Activated B cell treated with CpG ODN at 0.5 μM for 24 hours (primary cell): ENCODE results near the gene PPM1D. TPM values are rescaled to one million over a fixed set of nuclear protein-coding genes. Genes with fewer than 3 reads are reported as not detected.

ENCODE experiments used
- ATAC-seq: fragments of 200-7000 bp; cut with Tn5 transposase; one replicate; pipeline ENCODE4 v1.10.0; 2021; ENCODE audit warnings: low read depth, mild to moderate bottlenecking, moderate library complexity
- CTCF ChIA-PET: fragments of 350-600 bp; sonication (Branson Sonifier 250); formaldehyde crosslinking; loops from one replicate; lab custom pipeline; 2021; ENCODE audit warnings: antibody characterized with exemption; lab: Charles Lee
- POLR2A ChIA-PET: fragments of 350-600 bp; sonication (Branson Sonifier 250); formaldehyde crosslinking; loops from one replicate; lab custom pipeline; 2021; ENCODE audit warnings: antibody characterized with exemption; lab: Charles Lee
- DNase-seq: peaks from one replicate; pipeline ENCODE4 v3.0.0; 2022
- H3K27ac Mint-ChIP-seq: one replicate; pipeline ENCODE4 v1.8.0; 2020; ENCODE audit warnings: mixed read lengths
- H3K27me3 Mint-ChIP-seq: one replicate; pipeline ENCODE4 v1.8.0; 2021; ENCODE audit warnings: mixed read lengths
- H3K36me3 Mint-ChIP-seq: one replicate; pipeline ENCODE4 v1.8.0; 2021; ENCODE audit warnings: low read depth, mixed read lengths
- H3K4me1 Mint-ChIP-seq: one replicate; pipeline ENCODE4 v1.8.0; 2021; ENCODE audit warnings: mixed read lengths
- H3K4me3 Mint-ChIP-seq: one replicate; pipeline ENCODE4 v1.8.0; 2020; ENCODE audit warnings: mild to moderate bottlenecking, mixed read lengths
- H3K9me3 Mint-ChIP-seq: one replicate; pipeline ENCODE4 v1.8.0; 2020; ENCODE audit warnings: mixed read lengths
- intact Hi-C: fragments of 100-400 bp; cut with micrococcal nuclease; formaldehyde crosslinking; loops from one replicate; pipeline ENCODE4 v1.15.1; 2024
- total RNA-seq: library from RNA; stranded (reverse); gene quantifications from 2 replicates; pipeline ENCODE4 v1.2.3, GENCODE V29; 2022
- TF ChIP-seq, protein P1 (sequence below): fragments of 200-600 bp; IDR thresholded peaks from one replicate; pipeline ENCODE4 v1.8.0; 2022; ENCODE audit warnings: antibody characterized with exemption, mild to moderate bottlenecking

PPM1D gene
- total RNA-seq, 1 donor from 2014 or later, result 13.3 TPM

DNA sequence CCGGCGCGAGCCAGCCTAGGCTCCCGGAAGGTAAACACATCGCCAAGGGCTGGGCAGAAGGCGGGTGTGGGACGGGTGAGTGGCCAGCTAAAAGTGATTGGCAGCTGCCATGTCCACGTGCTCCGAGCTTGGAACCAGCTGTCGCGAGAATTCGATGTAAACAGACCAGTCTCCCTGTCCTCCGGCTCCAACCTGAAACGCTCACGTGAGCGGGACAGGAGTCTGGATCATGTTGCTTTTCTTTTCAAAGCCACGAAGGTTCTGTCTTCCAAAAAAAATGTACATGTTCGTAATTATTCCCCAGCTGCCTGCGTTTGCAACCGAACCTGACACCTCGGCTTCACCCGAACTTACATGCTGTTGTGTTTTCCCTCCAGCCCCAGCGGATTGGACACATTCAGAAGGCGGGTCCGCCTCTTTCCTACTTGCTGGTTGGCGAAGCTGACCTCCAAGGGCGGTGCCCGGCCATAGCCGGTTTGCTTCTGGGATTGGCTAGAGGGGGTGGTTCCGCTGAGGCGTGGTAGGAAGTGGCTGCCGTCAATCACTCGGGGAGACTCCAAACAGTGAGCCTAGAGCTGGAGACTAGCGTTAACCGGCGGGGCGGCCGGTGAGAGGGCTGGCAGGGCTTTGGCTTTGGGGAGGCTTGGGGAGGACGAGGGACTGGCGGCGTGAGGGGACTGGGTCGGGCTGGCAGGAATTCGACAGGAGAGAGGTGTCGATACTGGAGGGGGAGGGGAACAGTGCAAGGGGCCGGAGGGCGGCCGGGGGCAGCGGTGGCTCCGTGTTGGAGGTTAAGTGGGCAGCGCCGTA, 77.5 kb downstream of the PPM1D start, which contains the start of gene BCAS3:
Gene BCAS3 (plus strand): TSS at position 544 of the 810 bp plus-strand sequence.
- ChIA-PET CTCF (no interaction called here), POLR2A (interaction anchor here (0.5 to 1.4 kb wide), 12 partner anchors 10 to 1186 kb away, joined by 3 to 17 read pairs (median 3); partner anchors contain the start of genes APPBP2, BRIP1, CLTC and PPM1D)
- Mint-ChIP-seq H3K27ac (peak within 1 kb of the TSS; percentile 94), H3K9me3 (peaks cover 2% of the 10 kb centered on the region), H3K36me3 (peaks cover 18% of the 10 kb centered on the region), H3K4me1 (peaks cover 23% of the 10 kb centered on the region), H3K4me3 (peak within 1 kb of the TSS; percentile 99), H3K27me3 (no peaks in the 10 kb centered on the region)
- peak; percentile 95 for ATAC-seq
- intact Hi-C loops, result loop anchor here (1.0 to 5.0 kb wide), 6 partner anchors 25 to 1571 kb away; partner anchors contain the start of genes BRIP1, PPM1D and TRIM37
- peak; percentile 84 for DNase-seq
- TF ChIP-seq, protein P1, sequence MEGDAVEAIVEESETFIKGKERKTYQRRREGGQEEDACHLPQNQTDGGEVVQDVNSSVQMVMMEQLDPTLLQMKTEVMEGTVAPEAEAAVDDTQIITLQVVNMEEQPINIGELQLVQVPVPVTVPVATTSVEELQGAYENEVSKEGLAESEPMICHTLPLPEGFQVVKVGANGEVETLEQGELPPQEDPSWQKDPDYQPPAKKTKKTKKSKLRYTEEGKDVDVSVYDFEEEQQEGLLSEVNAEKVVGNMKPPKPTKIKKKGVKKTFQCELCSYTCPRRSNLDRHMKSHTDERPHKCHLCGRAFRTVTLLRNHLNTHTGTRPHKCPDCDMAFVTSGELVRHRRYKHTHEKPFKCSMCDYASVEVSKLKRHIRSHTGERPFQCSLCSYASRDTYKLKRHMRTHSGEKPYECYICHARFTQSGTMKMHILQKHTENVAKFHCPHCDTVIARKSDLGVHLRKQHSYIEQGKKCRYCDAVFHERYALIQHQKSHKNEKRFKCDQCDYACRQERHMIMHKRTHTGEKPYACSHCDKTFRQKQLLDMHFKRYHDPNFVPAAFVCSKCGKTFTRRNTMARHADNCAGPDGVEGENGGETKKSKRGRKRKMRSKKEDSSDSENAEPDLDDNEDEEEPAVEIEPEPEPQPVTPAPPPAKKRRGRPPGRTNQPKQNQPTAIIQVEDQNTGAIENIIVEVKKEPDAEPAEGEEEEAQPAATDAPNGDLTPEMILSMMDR, result no peak

DNA sequence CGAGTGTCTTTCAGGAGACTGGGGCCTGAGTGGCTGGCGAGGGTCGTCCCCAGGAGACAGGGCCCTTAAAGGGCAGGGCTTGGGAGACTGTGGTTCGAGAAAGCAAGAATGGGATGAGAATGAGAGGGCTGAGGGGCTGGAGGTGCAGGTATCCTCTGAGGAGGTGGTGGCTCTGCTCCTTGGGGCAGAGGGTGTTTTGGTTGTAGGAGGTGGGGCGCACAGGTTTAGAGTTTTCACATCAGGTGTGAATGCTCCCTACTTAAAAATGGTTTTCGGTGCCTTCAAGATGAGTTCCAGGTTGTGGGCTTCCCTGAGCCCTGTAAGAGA, 78.1 kb downstream of the PPM1D start:
- ATAC-seq, result no peak
- no peak for DNase-seq
- CTCF ChIA-PET, result no interaction called here
- POLR2A ChIA-PET, result interaction anchor here (0.5 to 1.4 kb wide), 5 partner anchors 9 to 1186 kb away, joined by 3 to 17 read pairs (median 5); partner anchors contain the start of genes BRIP1 and PPM1D
- intact Hi-C loops, result loop anchor here (5.0 kb wide), 2 partner anchors 734 to 1184 kb away; partner anchors contain the start of gene BRIP1
- Mint-ChIP-seq H3K4me3 (peak overlapping the region; percentile 99), H3K4me1 (peaks cover 23% of the 10 kb centered on the region), H3K36me3 (peaks cover 21% of the 10 kb centered on the region), H3K9me3 (peaks cover 2% of the 10 kb centered on the region), H3K27me3 (no peaks in the 10 kb centered on the region), H3K27ac (peak overlapping the region; percentile 94)
- TF ChIP-seq, protein P1, result no peak

- H3K36me3 Mint-ChIP-seq, result peaks cover 30% of the 10 kb centered on the region
- no peak overlapping the region for H3K27ac Mint-ChIP-seq
- H3K9me3 Mint-ChIP-seq, result peaks cover 2% of the 10 kb centered on the region
- no peak for ATAC-seq
- no peaks in the 10 kb centered on the region for H3K27me3 Mint-ChIP-seq
- CTCF ChIA-PET, result no interaction called here
- POLR2A ChIA-PET, result no interaction called here
- intact Hi-C loops, result loop anchor here (5.0 kb wide), 2 partner anchors 733 to 1183 kb away; partner anchors contain the start of gene BRIP1
- peak overlapping the region; percentile 52 for H3K4me3 Mint-ChIP-seq
- TF ChIP-seq, protein P1, result no peak
- H3K4me1 Mint-ChIP-seq, result peaks cover 23% of the 10 kb centered on the region
- DNase-seq, result no peak
Measured at GRCh38 chr17:60679287-60679686, 79.3 kb downstream of the PPM1D start.

- Mint-ChIP-seq H3K36me3 (peaks cover 41% of the 10 kb centered on the region), H3K9me3 (no peaks in the 10 kb centered on the region), H3K27ac (no peak overlapping the region), H3K4me3 (no peak overlapping the region), H3K4me1 (peaks cover 23% of the 10 kb centered on the region), H3K27me3 (no peaks in the 10 kb centered on the region)
- TF ChIP-seq, protein P1, result no peak
- no peak for ATAC-seq
- no peak for DNase-seq
- ChIA-PET CTCF (no interaction called here), POLR2A (no interaction called here)
- intact Hi-C loops, result no loop called here
Measured at GRCh38 chr17:60680754-60681153, 80.8 kb downstream of the PPM1D start.

- intact Hi-C loops, result no loop called here
- CTCF ChIA-PET, result no interaction called here
- Mint-ChIP-seq H3K27ac (no peak overlapping the region), H3K27me3 (no peaks in the 10 kb centered on the region), H3K9me3 (no peaks in the 10 kb centered on the region), H3K36me3 (peaks cover 57% of the 10 kb centered on the region), H3K4me3 (no peak overlapping the region), H3K4me1 (no peaks in the 10 kb centered on the region)
- no peak for DNase-seq
- POLR2A ChIA-PET, result interaction anchor here (0.6 kb wide), 1 partner anchor 1545 kb away, joined by 3 read pairs; no protein-coding TSS in a partner anchor
- ATAC-seq, result no peak
- TF ChIP-seq, protein P1, result no peak
Measured at GRCh38 chr17:60685437-60685836, 85.4 kb downstream of the PPM1D start.
